Effector CD4-positive, alpha-beta T cell (primary cell): ENCODE measurements around the gene TMEM45B.
"Not testable (repeated sequence)": the region's sequence is repeated elsewhere in the genome, so short reads cannot be mapped to it uniquely, and the experiment has no call there.

Source experiments
- DNase-seq: peaks from one replicate; pipeline ENCODE4 v3.0.0-alpha.2; 2020

Gene TMEM45B

DNA sequence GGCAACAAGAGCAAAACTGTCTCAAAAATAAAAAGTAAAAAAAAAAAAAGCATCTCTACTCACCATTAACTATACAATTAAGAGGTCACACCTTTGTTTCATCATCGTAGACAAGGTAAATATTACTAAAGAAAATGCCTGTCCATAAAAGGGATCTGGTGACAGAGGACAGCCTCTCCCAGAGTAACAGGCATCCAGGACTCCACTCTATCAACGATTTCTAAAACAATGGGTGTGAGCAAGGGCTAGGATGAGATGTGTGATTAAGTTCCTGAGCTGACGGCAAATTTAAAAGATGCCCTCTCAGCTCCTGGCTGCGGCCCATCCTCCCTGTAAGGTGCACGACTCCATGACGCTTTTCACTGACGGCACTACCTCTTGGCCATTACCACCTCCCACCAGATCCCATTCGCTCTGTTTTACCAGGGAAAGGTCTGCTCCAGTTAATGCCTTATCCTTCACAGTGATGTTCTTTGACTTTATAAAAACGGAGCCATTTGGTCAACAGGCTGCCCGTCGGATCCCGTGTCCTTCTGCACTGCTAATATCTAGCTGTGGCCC, 2.3 kb upstream of the TMEM45B start:
- DNase-seq = no peak

DNA sequence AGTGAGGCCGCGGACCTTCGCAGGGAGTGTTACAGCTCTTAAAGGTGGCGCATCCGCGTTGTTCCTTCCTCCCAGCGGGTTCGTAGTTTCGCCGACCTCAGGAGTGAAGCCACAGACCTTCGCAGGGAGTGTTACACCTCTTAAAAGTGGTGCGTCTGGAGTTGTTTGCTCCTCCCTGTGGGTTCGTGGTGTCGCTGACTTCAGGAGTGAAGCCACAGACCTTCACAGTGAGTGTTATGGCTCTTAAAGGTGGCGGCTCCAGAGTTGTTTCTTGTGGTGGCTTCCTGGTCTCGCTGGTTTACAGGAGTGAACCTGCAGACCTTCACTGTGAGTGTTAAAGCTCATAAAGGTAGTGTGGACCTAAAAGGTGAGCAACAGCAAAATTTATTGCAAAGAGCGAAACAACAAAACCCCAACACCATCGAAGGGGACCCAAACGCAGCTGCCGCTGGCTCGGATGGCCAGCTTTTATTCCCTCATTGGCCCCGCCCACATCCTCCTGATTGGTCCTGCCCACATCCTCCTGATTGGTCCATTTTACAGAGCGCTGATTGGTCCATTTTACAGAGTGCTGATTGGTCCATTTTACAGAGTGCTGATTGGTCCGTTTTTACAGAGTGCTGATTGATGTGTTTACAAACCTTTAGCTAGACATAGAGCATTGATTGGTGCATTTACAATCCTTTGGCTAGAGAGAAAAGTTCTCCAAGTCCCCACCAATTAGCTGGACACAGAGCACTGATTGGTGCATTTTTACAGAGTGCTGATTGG, 1.2 kb upstream of the TMEM45B start:
- DNase-seq = peak; percentile 31

DNA sequence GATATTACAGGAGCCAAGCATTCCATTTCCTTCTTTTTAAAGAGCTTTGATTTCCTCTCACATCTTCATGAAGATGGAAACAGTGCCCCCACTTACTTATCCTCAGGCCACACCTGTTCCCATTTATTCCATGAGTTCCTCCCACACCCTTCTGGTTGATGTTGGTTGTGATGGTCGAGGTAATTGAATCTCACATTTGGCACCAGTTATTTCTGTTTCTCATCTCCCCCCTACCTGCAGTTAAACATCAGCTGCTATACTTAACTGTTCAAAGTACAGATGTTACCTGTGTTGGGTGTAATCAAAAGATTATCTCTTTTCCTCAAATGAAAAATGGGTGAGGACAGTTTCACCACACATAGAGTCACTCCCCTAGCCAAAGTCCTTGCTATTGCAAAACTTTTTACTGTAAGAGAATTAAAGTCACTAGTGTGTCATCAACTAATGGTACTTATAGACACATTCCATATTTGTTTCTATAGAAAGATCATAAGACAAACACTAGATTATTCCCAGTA, 1.9 kb downstream of the TMEM45B start:
- no peak for DNase-seq

DNA sequence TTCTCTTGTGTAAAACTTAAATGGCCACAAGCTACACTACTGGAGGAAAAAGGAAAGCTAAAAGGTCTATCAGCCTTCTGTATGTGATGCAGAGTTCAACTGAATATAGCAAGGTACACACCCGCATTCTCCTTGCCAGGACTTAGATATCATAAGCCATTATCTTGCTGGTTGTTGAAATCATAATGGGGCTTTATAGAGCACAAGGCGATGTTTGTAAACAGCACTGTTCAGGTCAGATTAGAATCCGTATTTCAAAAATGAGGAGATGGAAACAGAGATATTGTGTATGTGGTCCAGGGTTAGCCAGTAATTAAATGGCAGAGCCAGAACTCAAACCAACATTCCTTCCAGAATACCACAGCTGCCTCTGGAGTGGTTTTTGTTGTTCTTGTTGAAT, 2.6 kb downstream of the TMEM45B start:
- DNase-seq = not testable (repeated sequence)

DNA sequence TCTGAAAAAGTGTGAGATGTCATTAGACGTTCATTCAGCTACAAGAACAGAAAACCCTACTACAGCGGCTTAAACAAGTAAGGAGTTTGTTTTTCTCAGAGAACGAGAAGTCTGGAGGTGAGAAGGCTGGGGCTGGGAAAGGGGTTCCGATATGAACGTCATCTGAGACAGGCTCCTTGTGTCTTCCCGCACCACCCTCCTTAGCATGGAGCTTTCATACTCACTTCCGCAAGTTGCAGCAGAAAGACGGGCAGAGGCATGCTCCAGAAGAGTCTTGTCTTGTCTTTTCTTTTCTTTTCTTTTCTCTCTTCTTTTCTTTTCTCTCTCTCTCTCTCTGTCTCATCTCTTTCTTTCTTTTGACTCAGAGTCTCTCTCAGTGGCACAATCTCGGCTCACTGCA, 3.6 kb downstream of the TMEM45B start:
- no peak for DNase-seq

DNA sequence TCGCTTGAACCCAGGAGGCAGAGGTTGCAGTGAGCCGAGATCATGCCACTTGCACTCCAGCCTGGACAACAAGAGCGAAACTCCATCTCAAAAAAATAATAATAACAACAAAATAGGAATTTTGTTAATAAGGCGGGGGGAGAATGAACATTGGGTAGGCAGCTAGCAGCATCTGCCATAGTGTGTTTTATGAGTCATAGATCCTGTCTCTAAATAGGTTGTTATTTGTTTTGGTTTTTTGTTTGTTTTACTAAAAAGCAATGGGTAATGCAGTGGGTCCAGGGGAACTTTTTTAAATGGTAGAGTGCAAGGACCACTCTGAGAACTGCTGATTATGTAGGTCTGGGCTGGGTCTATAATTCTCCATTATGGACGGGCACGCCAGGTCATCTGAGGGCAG, 4.6 kb downstream of the TMEM45B start:
- DNase-seq = not testable (repeated sequence)

DNA sequence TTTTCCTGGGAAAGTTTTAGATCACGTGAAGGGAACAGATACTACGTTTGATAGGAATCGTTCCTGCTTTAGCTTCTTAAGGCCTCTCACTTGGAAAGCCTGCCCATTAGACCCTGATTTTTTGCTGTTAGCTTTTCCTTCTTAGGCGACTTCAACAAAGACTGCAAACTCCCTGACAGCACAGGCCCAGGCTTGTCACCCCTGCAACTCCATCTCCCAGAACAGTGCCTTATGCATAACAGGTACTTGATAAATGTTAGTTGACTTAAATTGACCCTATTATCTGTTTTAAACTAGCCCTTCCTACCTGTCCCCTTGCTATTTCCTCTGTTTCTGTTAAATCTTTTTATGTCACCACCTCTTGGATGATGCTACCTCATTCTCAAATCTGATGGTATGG, 7.6 kb downstream of the TMEM45B start:
- DNase-seq = not testable (repeated sequence)

DNA sequence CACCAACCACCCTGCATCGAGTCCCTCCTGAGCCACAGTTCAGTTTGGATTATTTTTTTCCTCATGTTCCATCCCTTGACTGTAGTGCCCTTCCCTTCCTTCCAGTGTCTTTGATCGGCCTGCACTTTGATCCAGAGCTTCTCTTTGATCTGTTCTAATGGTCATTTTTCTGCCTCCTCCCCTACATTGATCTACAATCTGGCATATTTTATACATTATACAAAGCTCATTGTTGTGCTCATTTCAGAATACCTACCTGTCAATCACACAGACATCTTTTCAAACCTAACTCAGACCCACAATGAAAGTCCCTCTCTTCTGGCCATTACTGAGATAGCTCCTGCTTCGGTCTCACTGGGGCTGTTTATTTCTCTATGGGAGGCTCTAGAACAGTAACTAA, 8.2 kb downstream of the TMEM45B start:
- not testable (repeated sequence) for DNase-seq

DNA sequence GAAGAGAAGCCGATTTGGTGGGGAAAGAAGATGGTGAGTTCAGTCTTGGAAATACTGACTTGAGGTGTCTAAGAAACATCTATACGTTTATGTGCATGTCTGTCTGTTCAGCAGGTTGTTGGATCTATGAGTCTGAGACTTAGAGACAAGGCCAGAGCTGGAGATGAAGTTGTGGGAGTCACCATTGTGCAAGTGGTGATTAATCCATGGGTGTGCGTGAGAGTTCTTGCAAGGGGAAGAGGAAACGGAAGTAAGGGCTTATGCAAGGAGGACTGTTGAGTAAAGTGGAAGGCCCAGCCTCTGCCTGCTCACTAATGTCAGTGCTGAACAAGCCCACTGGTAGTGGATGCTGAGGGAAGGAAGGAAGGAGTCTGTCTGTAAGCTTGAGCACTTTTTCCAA, 9.7 kb downstream of the TMEM45B start:
- DNase-seq = no peak

DNA sequence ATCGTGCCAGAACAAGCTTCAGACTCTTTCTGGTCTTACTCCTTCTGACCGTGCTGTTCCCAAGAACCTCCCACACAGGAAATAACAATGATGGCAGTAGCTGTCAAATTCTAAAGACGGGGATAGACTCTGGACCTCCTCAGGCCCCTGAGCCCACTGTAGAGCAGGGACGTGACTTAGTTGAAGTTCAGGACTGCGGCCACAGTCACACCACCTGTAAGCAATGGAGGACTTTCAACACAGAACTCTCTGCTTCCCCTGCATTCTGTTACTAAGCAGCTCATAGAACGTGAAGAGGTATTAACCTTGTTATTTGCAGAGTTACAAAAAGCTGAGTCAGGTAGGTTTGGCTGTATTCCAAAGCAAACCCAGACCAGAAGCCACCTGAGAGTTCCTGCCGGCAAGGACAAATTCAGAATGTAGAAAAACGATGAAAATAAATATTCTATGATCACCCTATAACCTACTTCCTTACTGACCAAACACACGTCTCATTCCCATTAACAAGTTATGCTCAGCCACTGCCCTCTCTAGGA, 12.7 kb downstream of the TMEM45B start:
- no peak for DNase-seq

DNA sequence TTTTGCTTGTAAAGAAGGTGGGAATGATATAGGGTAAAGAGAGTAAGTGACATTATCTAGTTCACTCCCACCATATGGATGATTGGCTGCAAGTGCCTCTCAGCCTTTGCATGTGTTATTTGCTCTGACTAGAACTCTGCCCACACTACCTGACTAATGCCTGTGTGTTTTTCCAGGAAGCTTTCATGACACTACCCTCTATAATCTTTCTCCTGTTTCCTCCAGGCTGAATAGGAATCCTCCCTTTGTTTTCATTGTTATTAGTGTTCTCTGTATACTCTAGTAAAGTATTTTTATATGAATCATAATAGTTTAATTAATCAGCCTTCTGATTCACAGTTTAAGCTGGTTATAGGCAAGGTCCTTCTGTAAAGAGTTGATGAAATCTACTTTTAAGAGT, 13.8 kb downstream of the TMEM45B start:
- DNase-seq = not testable (repeated sequence)

DNA sequence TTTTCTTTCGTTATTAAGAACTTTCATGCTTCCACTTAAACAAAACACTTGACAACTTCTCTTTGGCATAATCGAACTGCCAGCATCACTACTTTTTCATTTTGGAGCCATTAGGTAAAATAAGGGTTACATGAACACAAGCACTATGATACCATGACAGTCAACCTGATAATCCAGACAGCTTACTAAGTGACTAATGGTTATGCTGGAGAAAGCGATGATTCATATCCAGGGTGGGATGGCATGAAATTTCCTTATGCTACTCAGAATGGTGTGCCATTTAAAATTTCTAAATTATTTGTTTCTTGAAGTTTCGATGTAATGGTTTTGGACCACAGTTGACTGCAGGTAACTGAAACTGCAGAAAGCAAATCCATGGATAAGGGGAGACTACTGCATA, 15.6 kb downstream of the TMEM45B start:
- not testable (repeated sequence) for DNase-seq

DNA sequence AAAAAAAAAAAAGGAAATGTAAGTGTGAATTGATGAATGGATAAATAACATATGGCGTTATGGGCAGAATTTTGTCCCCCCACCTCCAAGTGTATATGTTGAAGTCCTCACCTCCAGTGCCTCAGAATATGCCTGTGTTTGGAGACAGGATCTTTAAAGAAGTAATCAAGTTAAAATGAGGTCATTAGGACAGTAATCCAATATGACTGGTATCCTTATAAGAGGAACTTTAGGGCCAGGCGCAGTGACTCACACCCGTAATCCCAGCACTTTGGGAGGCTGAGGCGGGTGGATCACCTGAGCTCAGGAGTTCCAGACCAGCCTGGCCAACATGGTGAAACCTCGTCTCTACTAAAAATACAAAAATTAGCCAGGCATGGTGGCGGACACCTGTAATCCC, 17.6 kb downstream of the TMEM45B start:
- DNase-seq = not testable (repeated sequence)

DNA sequence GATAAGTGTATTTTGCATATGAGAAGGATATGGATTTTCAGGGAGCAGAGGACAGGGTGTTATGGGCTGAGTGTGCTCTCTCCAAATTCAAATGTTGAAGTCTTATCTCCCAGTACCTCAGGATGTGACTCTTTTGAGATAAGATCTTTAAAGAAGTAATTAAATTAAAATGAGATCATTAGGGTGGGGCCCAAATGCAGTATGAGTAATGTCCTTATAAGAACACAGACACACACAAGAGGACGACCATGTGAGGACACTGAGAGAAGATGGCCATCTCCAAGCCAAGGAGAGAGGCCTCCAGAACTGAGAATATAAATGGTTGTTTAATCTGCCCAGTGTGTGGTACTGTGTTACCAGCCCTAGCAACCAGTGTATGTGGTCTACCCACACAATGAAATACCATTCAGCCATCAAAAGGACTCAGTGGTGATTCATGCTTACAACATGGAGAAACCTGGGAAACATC, 20.8 kb downstream of the TMEM45B start:
- DNase-seq = not testable (repeated sequence)

DNA sequence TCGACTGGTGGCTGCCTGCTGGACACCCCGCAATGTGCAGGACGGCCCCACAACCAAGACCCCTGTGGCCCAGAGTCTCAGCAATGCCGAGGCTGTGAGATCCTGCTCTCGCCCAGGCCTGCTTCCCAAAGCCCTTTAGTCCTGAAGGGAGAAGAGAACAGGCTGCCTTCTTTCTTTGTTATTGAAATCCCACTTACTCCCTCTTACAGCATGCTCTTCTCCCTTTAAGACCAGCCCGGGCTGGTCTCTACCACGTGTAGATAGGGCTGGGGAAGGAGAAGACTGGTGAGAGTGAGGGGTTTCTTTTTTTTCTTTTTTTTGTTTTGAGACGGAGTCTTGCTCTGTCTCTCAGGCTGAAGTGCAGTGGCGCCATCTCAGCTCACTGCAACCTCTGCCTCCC, 21.3 kb downstream of the TMEM45B start:
- no peak for DNase-seq

DNA sequence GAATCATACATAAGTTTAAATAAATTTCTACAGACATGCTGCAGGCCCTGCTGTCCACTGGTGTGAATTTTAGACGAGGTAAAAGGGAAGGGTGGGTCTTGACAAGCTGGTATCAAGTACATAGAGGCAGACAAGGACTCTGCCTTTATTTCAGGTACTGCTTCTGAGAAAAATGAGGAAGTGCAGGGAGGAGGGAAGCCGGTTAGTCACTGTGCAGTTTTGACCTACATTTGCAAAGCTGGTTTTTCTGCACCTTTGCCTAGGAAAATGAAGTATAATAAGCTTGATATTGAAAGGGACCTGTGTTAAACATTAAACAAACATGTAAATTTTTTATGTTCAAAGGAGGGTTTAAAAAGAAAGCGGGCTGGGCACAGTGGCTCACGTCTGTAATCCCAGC, 24.6 kb downstream of the TMEM45B start:
- DNase-seq = no peak

DNA sequence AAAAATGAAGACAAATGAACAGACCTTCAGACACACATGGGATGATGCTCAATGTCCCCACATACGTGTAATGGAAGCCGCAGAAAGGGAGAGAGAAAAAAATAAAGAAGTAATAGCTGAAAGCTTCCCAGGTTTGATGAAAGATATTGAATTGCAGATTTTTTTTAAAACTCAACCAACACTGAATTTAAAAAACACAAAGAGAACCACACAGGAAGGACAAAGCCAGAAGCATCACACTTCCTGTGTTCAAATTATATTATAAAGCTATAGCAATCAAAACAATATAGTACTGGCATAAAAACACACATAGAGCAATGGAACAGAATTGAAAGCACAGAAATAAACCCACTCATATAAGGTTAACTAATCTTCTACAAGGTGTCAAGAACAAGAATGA, 26.5 kb downstream of the TMEM45B start:
- no peak for DNase-seq

DNA sequence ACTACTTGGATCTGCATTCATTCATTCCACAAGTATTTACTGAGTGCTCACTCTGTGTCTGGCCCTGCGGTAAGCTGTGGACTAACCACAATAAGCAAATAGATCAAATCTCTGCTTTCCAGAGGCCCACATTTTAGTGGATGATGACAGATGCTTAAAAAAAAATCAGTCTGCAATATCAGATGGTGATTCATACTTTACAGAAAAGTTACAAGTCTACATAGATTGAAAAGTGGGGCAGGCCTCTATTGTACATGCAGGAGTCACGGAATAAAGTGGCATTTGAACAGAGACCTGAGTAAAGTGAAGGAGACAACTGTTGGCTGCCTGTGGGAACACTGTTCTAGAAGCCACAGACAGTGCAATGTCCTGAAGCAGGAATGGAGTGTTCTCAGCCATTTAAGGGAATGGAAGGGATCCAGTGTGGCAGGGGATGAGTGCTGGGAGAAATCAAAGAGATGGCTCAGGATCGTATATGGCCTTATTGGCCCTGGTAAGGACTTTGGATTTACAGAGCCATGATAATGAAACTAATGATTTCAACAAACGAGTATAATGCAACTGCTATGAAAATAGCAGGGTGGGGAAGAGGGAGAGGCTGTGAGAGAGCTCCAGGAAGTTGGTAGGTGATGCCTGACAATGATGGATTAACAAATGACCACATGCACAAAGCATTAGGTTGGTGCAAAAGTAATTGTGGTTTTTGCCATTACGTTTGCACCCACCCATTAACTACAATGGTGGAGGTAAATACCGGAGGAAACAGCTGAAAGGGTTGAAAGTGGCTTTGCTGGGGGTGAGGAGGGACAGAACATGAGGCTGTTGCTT, 31.1 kb downstream of the TMEM45B start:
- no peak for DNase-seq

DNA sequence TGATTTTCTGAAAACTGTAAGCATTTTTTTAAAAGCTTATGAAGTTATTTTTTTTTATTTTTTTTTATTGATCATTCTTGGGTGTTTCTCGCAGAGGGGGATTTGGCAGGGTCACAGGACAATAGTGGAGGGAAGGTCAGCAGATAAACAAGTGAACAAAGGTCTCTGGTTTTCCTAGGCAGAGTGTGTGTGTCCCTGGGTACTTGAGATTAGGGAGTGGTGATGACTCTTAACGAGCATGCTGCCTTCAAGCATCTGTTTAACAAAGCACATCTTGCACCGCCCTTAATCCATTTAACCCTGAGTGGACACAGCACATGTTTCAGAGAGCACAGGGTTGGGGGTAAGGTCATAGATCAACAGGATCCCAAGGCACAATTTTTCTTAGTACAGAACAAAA, 31.7 kb downstream of the TMEM45B start:
- not testable (repeated sequence) for DNase-seq

DNA sequence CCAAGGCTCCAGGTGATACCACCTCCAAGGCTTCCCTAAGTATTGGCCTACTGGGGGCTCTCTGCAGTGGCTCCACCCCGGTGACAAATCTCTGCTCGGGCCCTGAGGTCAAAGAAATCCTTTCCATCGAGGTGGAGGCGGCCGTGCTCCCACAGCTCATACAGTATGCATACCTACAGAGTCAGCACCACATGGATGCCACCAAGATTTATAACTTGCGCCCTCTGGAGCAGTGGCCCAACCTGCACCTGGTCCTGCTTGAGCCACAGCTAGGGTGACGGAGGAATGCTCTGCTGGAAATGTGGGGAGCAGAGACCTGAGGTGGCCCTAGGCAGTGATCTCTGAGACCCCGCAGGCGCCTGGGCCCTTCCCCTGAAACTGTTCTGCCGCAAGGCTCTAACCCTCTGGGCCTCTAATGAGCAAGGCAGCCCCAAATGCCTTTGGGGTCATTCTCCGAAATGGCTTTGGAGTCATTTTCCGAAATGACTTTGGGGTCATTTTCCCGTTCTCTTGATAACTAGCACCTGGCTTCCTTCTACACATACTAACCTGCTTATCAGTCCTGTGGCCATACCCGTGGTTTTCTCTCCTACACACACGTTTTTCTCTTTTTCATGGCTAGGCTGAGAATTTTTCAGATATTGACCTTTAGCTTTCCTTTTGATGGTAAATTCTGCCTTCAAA, 33.9 kb downstream of the TMEM45B start:
- no peak for DNase-seq

DNA sequence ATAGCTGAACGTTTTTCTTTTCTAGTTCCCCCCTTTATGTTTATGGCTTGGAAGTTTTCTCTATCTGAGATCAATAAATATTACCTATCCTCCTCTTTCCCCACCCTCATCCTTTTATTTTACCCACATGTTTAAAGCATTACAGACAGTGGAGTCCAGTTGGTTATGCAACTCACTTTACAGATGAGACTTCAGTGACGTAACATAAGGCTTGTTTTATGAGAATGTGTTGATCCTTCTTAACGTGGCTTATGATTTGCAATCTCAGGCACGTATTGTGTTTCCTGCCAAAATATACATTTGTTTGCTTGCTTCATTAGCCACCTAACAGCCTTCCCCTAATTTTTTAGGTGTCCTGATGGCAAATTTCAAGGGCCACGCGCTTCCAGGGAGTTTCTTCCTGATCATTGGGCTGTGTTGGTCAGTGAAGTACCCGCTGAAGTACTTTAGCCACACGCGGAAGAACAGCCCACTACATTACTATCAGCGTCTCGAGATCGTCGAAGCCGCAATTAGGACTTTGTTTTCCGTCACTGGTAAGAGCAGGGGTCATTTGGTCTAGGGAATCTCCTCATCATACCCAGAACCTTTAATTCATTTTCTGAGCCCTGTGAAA, 36.6 kb downstream of the TMEM45B start:
- DNase-seq = no peak
